KOPT-K1 (cell line): Measurements from ENCODE around the gene RHOV.

Source experiments
- H3K27ac ChIP-seq: fragments of 200-600 bp; sonication (generic); 2 replicates; pipeline ENCODE4 v1.5.1; 2016; ENCODE audit warnings: antibody characterized with exemption, mild to moderate bottlenecking, low read depth, low read length; ENCODE audit not compliant: poor library complexity, severe bottlenecking
- H3K36me3 ChIP-seq: fragments of 200-600 bp; sonication (generic); 2 replicates; pipeline ENCODE4 v1.5.1; 2017; ENCODE audit warnings: antibody characterized with exemption, mild to moderate bottlenecking, low read length, moderate library complexity; ENCODE audit not compliant: insufficient read depth
- H3K9me3 ChIP-seq: fragments of 200-600 bp; sonication (generic); 2 replicates; pipeline ENCODE4 v1.5.1; 2017; ENCODE audit warnings: antibody characterized with exemption, low read length, mild to moderate bottlenecking; ENCODE audit not compliant: insufficient read depth, poor library complexity, severe bottlenecking

RHOV gene

DNA sequence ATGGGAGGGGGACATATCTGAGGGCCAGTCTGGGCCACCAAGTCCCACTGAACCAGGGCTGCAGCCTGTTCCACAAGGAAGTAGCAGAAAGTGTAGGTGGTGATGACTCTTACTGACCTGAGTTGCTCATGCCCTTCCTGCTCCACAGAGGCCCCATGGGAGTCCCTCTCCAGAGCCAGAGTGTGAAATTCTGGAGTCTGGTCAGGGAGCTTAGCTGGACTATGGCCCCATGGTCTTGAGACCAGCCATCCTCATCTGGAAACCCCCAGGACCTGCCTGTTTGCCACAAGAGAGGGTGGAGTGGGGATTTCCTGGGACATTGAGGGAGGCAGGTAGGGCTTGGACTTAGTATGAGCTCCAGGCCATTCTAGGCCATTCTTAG is 27.2 kb downstream of the RHOV start:
- H3K27ac ChIP-seq = peak overlapping the region; percentile 18
- H3K36me3 ChIP-seq = no peaks in the 10 kb centered on the region

DNA sequence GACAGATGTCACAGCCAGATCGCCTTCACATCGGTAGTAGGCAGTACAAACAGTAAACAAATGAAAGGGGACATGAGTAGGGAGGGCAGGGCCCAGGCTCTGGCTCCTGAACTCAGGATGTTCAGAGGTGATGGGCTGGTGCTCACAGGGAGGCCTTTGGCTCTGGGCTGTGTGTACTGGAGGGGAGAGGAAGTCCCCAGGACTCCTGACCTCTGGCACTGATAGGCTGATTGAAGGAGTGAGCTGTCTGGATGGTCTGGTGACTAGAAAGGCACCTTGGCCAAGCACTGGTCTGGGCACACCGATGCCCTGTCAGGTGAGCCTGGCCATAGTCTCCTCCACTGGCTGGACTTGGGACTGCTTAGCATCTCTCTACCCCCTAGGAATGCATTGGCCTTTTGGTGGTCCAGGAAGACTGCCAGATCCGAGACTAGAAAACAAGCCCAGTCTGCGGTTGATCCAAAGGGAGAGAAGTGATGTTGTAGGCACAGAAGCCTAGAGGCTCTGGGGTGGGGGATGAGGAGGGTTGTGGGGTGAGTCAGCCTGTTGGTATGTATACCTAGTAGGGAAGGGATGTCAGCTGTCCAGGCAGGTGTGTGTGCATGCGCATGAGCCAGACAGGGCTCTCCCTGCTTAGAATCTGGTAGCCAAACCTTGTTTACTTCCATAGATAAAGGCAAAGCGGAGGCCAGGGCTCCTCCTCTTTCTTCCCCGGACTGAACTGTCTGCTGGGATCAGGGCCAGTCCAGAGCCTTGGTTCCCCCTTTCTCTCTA is 28.3 kb downstream of the RHOV start:
- no peak overlapping the region for H3K27ac ChIP-seq
- no peaks in the 10 kb centered on the region for H3K9me3 ChIP-seq
- H3K36me3 ChIP-seq = no peaks in the 10 kb centered on the region

More for the DNA sequence above, 27.2 kb downstream of the RHOV start:
- H3K9me3 ChIP-seq = no peaks in the 10 kb centered on the region

DNA sequence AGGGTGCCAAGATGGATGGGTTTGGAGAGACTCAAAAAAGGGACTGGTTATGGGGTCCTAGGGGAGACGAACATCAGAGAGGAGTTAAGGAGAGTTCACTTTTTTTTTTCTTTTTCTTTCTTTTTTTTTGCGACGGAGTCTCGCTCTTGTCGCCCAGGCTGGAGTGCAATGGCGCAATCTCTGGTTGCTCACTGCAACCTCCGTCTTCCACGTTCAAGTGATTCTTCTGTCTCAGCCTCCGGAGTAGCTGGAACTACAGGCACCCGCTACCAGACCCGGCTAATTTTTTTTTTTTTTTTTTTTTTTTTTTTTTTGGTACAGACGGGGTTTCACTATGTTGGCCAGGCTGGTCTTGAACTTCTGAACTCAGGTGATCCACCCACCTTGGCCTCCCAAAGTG is 29.0 kb downstream of the RHOV start:
- H3K36me3 ChIP-seq = no peaks in the 10 kb centered on the region
- H3K9me3 ChIP-seq = no peaks in the 10 kb centered on the region
- H3K27ac ChIP-seq = no peak overlapping the region

DNA sequence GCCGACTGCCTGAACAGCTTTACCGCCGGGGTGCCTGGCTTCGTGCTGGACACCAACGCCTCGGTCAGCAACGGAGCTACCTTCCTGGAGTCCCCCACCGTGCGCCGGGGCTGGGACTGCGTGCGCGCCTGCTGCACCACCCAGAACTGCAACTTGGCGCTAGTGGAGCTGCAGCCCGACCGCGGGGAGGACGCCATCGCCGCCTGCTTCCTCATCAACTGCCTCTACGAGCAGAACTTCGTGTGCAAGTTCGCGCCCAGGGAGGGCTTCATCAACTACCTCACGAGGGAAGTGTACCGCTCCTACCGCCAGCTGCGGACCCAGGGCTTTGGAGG is 29.4 kb downstream of the RHOV start:
- no peaks in the 10 kb centered on the region for H3K36me3 ChIP-seq
- H3K9me3 ChIP-seq = no peaks in the 10 kb centered on the region
- H3K27ac ChIP-seq = no peak overlapping the region

DNA sequence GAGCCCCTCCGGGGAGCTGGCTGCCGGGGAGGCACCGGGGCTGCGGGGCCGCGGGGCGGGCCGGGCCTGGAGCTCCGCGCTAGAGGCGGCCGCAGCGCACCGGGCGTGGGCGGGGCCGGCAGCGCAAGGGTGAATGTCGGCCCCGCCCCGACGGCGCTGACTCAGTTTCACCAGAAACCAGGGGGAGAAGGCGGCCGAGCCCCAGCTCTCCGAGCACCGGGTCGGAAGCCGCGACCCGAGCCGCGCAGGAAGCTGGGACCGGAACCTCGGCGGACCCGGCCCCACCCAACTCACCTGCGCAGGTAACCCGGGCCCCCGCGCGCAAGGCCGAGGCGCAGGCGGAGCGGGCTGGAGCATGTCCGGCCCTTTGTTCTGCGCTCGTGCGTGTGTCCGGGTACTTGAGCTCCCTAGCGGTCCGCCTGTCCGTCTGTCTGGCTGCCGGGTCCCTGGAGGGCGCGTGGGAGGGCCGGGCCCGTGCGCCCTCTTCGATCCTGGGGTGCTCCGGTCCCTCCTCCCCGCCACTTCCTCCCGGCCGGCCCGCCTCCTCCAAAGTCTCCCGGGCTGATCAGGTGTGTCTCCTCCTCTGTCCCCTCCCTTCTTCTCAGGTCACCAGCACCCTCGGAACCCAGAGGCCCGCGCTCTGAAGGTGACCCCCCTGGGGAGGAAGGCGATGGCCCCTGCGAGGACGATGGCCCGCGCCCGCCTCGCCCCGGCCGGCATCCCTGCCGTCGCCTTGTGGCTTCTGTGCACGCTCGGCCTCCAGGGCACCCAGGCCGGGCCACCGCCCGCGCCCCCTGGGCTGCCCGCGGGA is 29.9 kb downstream of the RHOV start, which contains the start of gene SPINT1:
Gene SPINT1 (plus strand): TSS at position 164 of the 811 bp plus-strand sequence. CDS start 507 bp downstream, at position 671.
- Histone ChIP-seq H3K36me3 (no peaks in the 10 kb centered on the region), H3K9me3 (no peaks in the 10 kb centered on the region), H3K27ac (no peak within 1 kb of the TSS)

DNA sequence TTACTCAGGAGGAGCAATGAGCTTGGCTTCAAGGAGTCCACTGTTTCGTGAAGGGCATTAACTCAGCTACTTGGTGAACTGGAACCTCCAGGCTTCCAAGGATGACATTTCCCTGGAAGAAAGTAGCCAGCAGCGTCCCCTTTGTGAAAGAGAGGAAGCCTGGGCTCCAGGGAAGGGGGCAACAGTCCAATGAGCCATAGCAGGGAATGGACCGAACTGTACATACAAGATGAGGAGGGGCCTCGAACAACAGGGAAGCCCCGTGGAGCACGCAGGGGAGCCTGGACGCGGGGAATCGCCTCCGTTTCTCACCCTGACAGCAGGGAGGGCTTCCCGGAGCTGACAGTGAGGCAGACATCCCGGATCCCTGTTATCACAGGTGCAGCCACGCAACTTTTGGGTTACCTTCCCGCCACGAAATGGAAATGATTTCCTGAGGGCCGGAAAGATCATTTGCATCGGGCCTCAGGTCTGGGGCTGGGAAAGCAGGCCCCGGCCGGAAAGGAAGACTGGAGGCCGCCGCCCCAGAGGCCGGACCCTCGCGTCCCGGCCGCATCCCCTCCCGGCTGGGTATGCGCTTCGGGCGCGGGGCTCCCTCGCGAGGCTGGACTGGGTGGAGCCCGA is 30.7 kb downstream of the RHOV start:
- no peaks in the 10 kb centered on the region for H3K9me3 ChIP-seq
- H3K36me3 ChIP-seq = no peaks in the 10 kb centered on the region
- no peak overlapping the region for H3K27ac ChIP-seq

DNA sequence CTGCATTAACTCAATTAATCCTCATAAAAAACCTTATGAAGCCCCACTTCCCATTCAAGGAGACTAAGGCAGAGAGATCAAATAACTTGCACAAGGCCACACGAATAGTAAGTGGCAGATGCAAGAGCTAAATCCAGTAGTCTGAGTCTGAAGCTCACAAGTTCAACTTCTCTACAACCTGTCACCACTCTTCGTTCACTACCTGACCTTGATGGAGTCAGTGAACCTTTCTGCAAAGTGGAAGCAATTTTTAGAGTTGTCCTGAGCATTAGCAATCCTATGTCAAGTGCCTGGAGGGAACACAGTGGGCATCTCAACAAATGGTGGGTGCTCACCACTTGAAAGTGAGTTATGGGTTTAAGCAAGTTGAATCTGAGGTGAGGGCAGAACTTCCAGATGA is 32.3 kb downstream of the RHOV start:
- Histone ChIP-seq H3K27ac (no peak overlapping the region), H3K9me3 (no peaks in the 10 kb centered on the region), H3K36me3 (no peaks in the 10 kb centered on the region)

DNA sequence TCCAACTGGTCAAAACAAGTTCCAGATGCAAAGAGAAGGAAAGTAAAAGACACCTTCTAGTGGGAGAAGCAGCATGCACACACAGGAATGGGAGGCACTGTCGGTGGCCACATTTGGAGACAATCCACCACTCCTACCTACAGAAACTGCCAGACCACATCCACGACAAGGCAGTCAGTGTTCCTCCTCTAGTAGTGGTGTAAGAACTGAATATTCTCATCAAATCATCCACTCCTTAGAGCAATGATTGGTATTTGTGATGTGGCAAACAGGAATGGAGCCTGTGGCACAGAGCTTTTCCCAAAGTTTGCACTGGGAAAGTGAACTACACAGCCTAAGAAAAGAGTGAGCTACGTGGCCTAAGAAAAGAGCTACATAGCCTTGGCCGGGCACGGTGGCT is 35.3 kb downstream of the RHOV start:
- H3K36me3 ChIP-seq = no peaks in the 10 kb centered on the region
- H3K9me3 ChIP-seq = no peaks in the 10 kb centered on the region
- no peak overlapping the region for H3K27ac ChIP-seq

DNA sequence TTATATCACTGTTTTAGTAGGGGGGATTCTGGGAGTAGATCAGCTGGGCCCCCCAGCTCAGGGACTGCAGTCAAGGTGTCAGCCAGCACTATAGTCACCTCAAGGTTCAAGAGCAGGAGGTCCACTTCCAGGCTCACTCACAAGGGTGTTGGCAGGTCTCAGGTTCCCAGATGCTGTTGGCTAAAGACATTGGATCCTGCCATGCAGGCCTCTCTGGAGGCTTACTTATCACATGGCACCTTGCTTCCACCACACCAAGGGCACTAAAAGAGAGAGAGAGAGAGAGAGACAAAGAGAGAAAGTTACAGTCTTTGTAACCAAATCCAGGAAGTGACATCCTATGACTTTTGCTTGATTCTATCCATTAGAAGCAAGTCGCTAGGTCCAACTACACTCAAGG is 38.0 kb downstream of the RHOV start:
- Histone ChIP-seq H3K9me3 (no peaks in the 10 kb centered on the region), H3K36me3 (no peaks in the 10 kb centered on the region), H3K27ac (no peak overlapping the region)

DNA sequence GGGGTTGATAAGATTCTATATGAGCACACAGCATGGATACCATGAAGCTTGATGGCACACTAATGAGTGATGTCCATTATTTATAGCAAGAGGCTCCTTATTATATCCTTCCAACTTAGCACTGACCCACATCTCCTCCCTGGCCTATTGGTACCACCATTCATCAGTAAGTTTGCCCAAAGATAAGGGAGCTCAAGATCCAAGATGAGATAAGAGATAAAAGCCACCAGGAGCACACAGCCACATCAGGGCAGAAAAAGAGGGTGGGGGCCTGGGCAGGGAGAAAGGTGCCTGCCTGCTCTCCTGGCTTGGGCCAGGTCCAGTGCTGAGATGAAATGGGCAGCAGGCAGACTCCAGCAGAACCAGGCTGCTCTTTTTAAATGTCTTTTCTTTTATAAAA is 41.1 kb downstream of the RHOV start:
- no peaks in the 10 kb centered on the region for H3K9me3 ChIP-seq

DNA sequence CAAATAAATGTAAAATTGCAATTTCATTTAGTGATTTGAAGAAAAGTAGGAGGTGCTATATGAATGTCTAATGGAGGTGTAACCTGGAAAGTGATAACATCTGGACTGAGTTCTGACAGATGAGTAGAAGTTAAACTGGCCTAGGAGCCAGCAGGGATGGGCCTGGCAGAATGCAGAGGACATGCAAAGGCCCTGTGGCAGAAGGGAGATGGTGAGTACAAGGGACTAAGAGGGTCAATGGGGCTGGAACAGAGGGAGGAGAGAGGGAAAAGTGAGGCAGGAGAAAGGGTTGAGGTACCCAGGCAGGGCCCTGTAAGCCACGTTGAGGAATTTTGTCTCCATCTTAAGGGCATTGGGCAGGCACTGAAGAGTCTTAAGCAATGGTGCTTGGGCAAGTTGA is 42.2 kb downstream of the RHOV start:
- Histone ChIP-seq H3K9me3 (no peaks in the 10 kb centered on the region), H3K27ac (no peak overlapping the region), H3K36me3 (no peaks in the 10 kb centered on the region)

More for the DNA sequence above, 41.1 kb downstream of the RHOV start:
- H3K27ac ChIP-seq = no peak overlapping the region
- no peaks in the 10 kb centered on the region for H3K36me3 ChIP-seq

DNA sequence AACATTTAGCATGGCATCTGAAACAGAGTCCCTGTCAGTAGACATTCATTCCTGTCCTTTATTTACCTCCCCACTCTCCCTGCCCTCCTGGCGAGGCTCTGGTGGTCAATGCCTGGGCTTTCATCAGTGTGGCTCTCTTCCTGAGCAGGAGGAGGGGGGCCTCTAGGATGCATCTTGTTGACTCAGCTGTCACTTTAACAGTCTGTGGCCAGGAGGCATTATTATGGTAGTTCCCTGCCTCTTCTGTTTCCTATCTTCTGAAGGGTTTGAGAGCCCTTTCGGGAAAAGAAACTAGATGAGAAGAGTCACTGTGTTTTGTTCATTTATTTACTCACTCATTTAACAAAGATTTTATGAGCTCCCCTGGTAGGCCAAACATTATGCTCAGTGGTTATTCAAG is 43.1 kb downstream of the RHOV start:
- H3K27ac ChIP-seq = no peak overlapping the region
- H3K9me3 ChIP-seq = no peaks in the 10 kb centered on the region
- H3K36me3 ChIP-seq = no peaks in the 10 kb centered on the region

DNA sequence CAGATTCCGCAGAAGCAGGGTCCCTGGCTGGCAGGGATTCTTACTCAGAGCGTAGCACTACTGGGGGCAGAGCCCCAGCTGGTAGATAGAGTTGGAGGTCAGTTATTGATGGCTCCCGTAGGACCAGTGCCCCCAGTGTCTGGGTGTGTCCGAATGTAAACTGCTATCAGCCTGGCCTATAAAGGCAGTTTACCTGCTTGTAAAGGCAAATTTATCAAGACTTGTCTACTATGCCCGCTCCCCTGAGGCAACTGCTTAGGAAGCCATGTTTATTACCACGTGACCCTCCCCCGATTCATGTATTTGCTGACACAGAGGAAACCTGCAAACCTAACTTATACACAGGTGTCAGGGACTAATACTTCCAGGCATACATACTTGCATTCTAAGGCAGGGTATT is 44.9 kb downstream of the RHOV start:
- Histone ChIP-seq H3K27ac (no peak overlapping the region), H3K36me3 (no peaks in the 10 kb centered on the region)

DNA sequence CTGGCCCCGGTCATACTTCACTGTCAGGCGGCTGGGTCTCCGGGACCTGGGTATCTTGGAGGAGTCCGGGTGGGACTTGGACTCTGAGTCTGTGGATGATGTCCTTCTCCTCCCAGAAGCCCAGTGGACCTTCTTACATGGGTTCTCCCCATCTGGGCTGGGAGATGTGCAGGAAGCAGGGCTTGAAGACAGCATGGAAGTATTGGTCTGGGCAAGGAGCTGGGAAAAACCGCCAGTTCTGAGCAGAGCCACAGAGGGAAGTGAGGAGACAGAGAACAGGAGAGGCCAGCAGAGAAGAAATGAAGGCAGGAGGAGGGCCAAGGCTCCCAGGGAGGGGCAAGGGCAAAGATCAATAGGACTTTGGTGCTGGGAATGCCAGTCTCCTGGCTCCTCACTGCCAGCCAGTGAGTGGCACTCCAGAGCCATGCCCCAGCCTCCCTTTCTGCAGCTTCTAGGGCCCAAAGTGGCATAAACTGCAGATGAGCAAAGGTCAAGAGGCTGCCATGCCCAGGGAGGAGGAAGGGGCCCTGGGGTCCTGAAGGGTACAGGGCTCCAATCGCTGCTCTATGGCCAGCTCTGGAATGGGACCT is 45.5 kb downstream of the RHOV start, which contains the start of gene PPP1R14D:
Gene PPP1R14D (minus strand): TSS at position 262 of the 590 bp plus-strand sequence. CDS start 67 bp downstream, at position 195.
- no peaks in the 10 kb centered on the region for H3K36me3 ChIP-seq
- no peaks in the 10 kb centered on the region for H3K9me3 ChIP-seq
- H3K27ac ChIP-seq = no peak within 1 kb of the TSS

More for the DNA sequence above, 44.9 kb downstream of the RHOV start:
- H3K9me3 ChIP-seq = no peaks in the 10 kb centered on the region
